ENCODE measurements around the gene PLEKHM2. TPM values are rescaled to one million over a fixed set of nuclear protein-coding genes. Genes with fewer than 3 reads are reported as not detected.

PLEKHM2 gene
- total RNA-seq, 1 experiment from 2014 or later = 38.5 TPM

DNA sequence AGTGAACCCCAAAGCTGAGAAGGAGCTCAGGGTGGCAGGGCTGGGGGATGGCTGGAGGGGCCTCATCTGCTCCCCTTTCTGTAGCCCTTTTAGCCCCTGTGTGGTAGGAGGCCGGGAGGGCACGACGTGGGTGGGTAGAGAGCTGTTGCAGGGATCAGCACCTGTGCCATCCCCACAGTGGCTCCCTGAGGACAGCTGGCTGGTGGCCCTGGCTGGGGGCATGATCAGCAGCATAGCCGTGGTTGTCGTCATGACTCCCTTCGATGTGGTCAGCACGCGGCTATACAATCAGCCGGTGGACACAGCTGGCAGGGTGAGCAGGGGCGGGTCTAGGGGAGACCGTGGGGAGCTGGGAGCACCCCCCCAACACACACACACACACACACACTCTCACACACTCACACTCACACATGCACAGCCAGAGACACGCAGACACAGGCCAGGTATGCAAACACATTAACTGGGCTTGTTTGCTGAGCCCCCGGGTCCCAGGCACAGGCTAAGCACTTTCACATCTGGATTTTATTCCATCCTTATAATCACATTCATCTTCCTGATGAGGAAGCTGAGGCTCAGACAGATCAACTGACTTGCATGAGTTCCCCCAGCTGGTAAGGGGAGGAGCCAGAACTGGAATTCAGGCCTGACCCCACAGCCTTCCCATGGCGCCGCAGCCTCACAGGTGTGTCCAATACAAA lies 54.4 kb downstream of the PLEKHM2 start:
- no peak overlapping the region for H2AFZ ChIP-seq (ENCODE audit: low read depth, low read length, poor library complexity, severe bottlenecking)
- H3K4me1 ChIP-seq (ENCODE audit: control insufficient read depth in 1 of 2, insufficient read depth in 2 of 2, low read length in 2 of 2) = peaks cover 6 to 10% of the 10 kb centered on the region in 2 experiments; a peak in 3 of 4 replicates
- POLR2A ChIA-PET = no interaction called here
- RAD21 ChIA-PET (ENCODE audit: low non-redundant PET in 1 of 2, low total read pairs in 2 of 2, uncharacterized antibody in 2 of 2, unreplicated experiment in 2 of 2) = no interaction called here
- no peaks in the 10 kb centered on the region for H3K79me2 ChIP-seq (ENCODE audit: insufficient read depth, low read length)
- H3K9ac ChIP-seq (ENCODE audit: low read length) = no peak overlapping the region
- no peak overlapping the region for H3K4me3 ChIP-seq (replicated peaks in 1 of 2; ENCODE audit: low read depth in 1 of 2, low read length in 2 of 2)
- CTCF ChIA-PET = no interaction called here
- no TSS peak for BruUV-seq (replicated peaks)
- no peak for ATAC-seq
- H3K4me2 ChIP-seq (ENCODE audit: low read length) = no peak overlapping the region
- no peak overlapping the region; the same call in 1 of the 2 replicates for H3K27ac ChIP-seq (ENCODE audit: low read depth, low read length)
- intact Hi-C loops (cut with micrococcal nuclease) = no loop called here
- TF ChIP-seq, protein P1, sequence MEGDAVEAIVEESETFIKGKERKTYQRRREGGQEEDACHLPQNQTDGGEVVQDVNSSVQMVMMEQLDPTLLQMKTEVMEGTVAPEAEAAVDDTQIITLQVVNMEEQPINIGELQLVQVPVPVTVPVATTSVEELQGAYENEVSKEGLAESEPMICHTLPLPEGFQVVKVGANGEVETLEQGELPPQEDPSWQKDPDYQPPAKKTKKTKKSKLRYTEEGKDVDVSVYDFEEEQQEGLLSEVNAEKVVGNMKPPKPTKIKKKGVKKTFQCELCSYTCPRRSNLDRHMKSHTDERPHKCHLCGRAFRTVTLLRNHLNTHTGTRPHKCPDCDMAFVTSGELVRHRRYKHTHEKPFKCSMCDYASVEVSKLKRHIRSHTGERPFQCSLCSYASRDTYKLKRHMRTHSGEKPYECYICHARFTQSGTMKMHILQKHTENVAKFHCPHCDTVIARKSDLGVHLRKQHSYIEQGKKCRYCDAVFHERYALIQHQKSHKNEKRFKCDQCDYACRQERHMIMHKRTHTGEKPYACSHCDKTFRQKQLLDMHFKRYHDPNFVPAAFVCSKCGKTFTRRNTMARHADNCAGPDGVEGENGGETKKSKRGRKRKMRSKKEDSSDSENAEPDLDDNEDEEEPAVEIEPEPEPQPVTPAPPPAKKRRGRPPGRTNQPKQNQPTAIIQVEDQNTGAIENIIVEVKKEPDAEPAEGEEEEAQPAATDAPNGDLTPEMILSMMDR (IDR thresholded peaks at IDR 0.05 in 2 of 3, conservative IDR thresholded peaks at IDR 0.05 in 1 of 3; ENCODE audit: borderline replicate concordance in 1 of 3, insufficient read depth in 1 of 3, low read depth in 2 of 3, low read length in 2 of 3) = no peak
- TF ChIP-seq YY1 (IDR thresholded peaks at IDR 0.05; ENCODE audit: extremely low read depth, insufficient replicate concordance, low read depth, low read length) (no peak), ZNF274 (IDR thresholded peaks at IDR 0.05; ENCODE audit: low read depth, low read length) (no peak)
- DNase-seq (ENCODE audit: low read depth, low spot score) = no peak
- no peaks in the 10 kb centered on the region for H3K36me3 ChIP-seq (ENCODE audit: control insufficient read depth in 1 of 2, insufficient read depth in 2 of 2, low read length in 2 of 2)
- no peaks in the 10 kb centered on the region for H3K27me3 ChIP-seq (ENCODE audit: insufficient read depth, low read length)
- H4K20me1 ChIP-seq (ENCODE audit: insufficient read depth) = no peaks in the 10 kb centered on the region
- no peaks in the 10 kb centered on the region for H3K9me3 ChIP-seq (ENCODE audit: control insufficient read depth in 1 of 2, insufficient read depth in 1 of 2, low read depth in 1 of 2, low read length in 2 of 2)
- no peaks in the 10 kb centered on the region for H3K9me2 ChIP-seq (ENCODE audit: insufficient read depth)

DNA sequence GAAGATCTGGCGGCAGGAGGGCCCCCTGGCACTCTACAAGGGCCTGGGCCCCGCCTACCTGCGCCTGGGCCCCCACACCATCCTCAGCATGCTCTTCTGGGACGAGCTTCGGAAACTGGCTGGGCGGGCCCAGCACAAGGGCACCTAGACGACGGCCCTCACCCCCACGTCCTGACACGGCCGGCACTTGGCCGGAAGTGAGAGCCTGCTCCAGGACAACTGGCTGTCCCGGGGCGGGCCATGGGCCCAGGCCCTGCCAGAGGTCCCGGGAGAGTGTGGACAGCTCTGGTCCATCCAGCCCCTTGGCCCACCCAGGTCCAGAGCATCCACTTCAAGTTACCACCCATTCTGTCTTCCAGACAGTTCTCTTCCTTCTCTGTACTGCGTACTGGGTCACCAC lies 55.1 kb downstream of the PLEKHM2 start:
- BruUV-seq (replicated peaks) = no TSS peak
- POLR2A ChIA-PET = no interaction called here

More for the DNA sequence above, 55.1 kb downstream of the PLEKHM2 start:
- RAD21 ChIA-PET (ENCODE audit: low non-redundant PET in 1 of 2, low total read pairs in 2 of 2, uncharacterized antibody in 2 of 2, unreplicated experiment in 2 of 2) = no interaction called here
- ATAC-seq = no peak
- H3K79me2 ChIP-seq (ENCODE audit: insufficient read depth, low read length) = no peaks in the 10 kb centered on the region
- DNase-seq (ENCODE audit: low read depth, low spot score) = no peak
- intact Hi-C loops (cut with micrococcal nuclease) = no loop called here
- CTCF ChIA-PET = no interaction called here
- H3K4me1 ChIP-seq (ENCODE audit: control insufficient read depth in 1 of 2, insufficient read depth in 2 of 2, low read length in 2 of 2) = peaks cover 6 to 10% of the 10 kb centered on the region in 2 experiments; a peak in 3 of 4 replicates
- no peak overlapping the region for H3K9ac ChIP-seq (ENCODE audit: low read length)
- H3K36me3 ChIP-seq (ENCODE audit: control insufficient read depth in 1 of 2, insufficient read depth in 2 of 2, low read length in 2 of 2) = no peaks in the 10 kb centered on the region
- no peak overlapping the region for H3K4me2 ChIP-seq (ENCODE audit: low read length)
- no peak overlapping the region for H3K4me3 ChIP-seq (replicated peaks in 1 of 2; ENCODE audit: low read depth in 1 of 2, low read length in 2 of 2)
- H4K20me1 ChIP-seq (ENCODE audit: insufficient read depth) = no peaks in the 10 kb centered on the region
- no peaks in the 10 kb centered on the region for H3K9me3 ChIP-seq (ENCODE audit: control insufficient read depth in 1 of 2, insufficient read depth in 1 of 2, low read depth in 1 of 2, low read length in 2 of 2)
- H3K27ac ChIP-seq (ENCODE audit: low read depth, low read length) = no peak overlapping the region; the same call in 1 of the 2 replicates
- H3K9me2 ChIP-seq (ENCODE audit: insufficient read depth) = no peaks in the 10 kb centered on the region
- H2AFZ ChIP-seq (ENCODE audit: low read depth, low read length, poor library complexity, severe bottlenecking) = no peak overlapping the region
- TF ChIP-seq ELF1 (IDR thresholded peaks at IDR 0.05; ENCODE audit: borderline replicate concordance, low read depth) (no peak), CBX3 (IDR thresholded peaks at IDR 0.05; ENCODE audit: low read depth) (no peak), FOSL1 (IDR thresholded peaks at IDR 0.05; ENCODE audit: low read depth) (no peak), EZH2phosphoT487 (IDR thresholded peaks at IDR 0.05; ENCODE audit: borderline replicate concordance) (no peak)
- TF ChIP-seq, protein P2, sequence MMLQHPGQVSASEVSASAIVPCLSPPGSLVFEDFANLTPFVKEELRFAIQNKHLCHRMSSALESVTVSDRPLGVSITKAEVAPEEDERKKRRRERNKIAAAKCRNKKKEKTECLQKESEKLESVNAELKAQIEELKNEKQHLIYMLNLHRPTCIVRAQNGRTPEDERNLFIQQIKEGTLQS (IDR thresholded peaks at IDR 0.05) = no peak
- no peaks in the 10 kb centered on the region for H3K27me3 ChIP-seq (ENCODE audit: insufficient read depth, low read length)

Measured in HCT116 (cell line).